Measurements from ENCODE around the gene PIK3IP1.

The PIK3IP1 gene

DNA sequence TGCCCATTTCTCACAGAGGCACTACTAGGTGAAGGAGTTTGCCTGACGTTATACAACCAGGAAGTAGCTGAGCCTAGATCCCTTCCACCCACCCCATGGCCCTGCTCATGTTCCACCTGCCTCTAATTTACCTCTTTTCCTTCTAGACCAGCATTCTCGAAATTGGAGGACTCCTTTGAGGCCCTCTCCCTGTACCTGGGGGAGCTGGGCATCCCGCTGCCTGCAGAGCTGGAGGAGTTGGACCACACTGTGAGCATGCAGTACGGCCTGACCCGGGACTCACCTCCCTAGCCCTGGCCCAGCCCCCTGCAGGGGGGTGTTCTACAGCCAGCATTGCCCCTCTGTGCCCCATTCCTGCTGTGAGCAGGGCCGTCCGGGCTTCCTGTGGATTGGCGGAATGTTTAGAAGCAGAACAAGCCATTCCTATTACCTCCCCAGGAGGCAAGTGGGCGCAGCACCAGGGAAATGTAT is 14.1 kb downstream of the PIK3IP1 start:
- Histone ChIP-seq H3K9me3 (ENCODE audit: insufficient read depth, low read length) (no peaks in the 10 kb centered on the region), H3F3A (ENCODE audit: insufficient read depth) (no peaks in the 10 kb centered on the region)

GRCh38 chr22:31277741-31278140 is 14.5 kb downstream of the PIK3IP1 start:
- Histone ChIP-seq H3K36me3 (ENCODE audit: low read length) (no peaks in the 10 kb centered on the region), H3K9me3 (ENCODE audit: insufficient read depth, low read length) (no peaks in the 10 kb centered on the region), H3F3A (ENCODE audit: insufficient read depth) (no peaks in the 10 kb centered on the region), H4K20me1 (ENCODE audit: low read depth, low read length) (no peaks in the 10 kb centered on the region), H3K4me2 (ENCODE audit: low read depth, low read length, poor library complexity, severe bottlenecking) (no peak overlapping the region), H3K9ac (ENCODE audit: low read length) (no peak overlapping the region), H3K79me2 (ENCODE audit: insufficient read depth, low read length) (no peaks in the 10 kb centered on the region), H2AFZ (ENCODE audit: low read depth, low read length, severe bottlenecking) (no peak overlapping the region), H3K27ac (ENCODE audit: low read depth, low read length) (no peak overlapping the region), H3K27me3 (ENCODE audit: low read length) (no peaks in the 10 kb centered on the region), H3K4me3 (ENCODE audit: insufficient read depth, low read length, poor library complexity, severe bottlenecking) (no peak overlapping the region), H3K9me2 (replicated peaks; ENCODE audit: insufficient read depth, low read length) (no peaks in the 10 kb centered on the region)
- no peak for TF ChIP-seq CTCF (IDR thresholded peaks at IDR 0.05; ENCODE audit: insufficient read depth, low read length, poor library complexity, severe bottlenecking)
- no peak for TF ChIP-seq EZH2phosphoT487 (conservative IDR thresholded peaks at IDR 0.05; ENCODE audit: low read length)

More for the DNA sequence above, 14.1 kb downstream of the PIK3IP1 start:
- Histone ChIP-seq H3K36me3 (ENCODE audit: low read length) (no peaks in the 10 kb centered on the region), H3K27me3 (ENCODE audit: low read length) (no peaks in the 10 kb centered on the region), H2AFZ (ENCODE audit: low read depth, low read length, severe bottlenecking) (no peak overlapping the region), H4K20me1 (ENCODE audit: low read depth, low read length) (no peaks in the 10 kb centered on the region), H3K79me2 (ENCODE audit: insufficient read depth, low read length) (no peaks in the 10 kb centered on the region), H3K9me2 (replicated peaks; ENCODE audit: insufficient read depth, low read length) (no peaks in the 10 kb centered on the region), H3K4me3 (ENCODE audit: insufficient read depth, low read length, poor library complexity, severe bottlenecking) (no peak overlapping the region), H3K9ac (ENCODE audit: low read length) (no peak overlapping the region), H3K27ac (ENCODE audit: low read depth, low read length) (no peak overlapping the region), H3K4me2 (ENCODE audit: low read depth, low read length, poor library complexity, severe bottlenecking) (no peak overlapping the region)
- TF ChIP-seq EZH2phosphoT487 (conservative IDR thresholded peaks at IDR 0.05; ENCODE audit: low read length) (no peak), CTCF (IDR thresholded peaks at IDR 0.05; ENCODE audit: insufficient read depth, low read length, poor library complexity, severe bottlenecking) (no peak)

DNA sequence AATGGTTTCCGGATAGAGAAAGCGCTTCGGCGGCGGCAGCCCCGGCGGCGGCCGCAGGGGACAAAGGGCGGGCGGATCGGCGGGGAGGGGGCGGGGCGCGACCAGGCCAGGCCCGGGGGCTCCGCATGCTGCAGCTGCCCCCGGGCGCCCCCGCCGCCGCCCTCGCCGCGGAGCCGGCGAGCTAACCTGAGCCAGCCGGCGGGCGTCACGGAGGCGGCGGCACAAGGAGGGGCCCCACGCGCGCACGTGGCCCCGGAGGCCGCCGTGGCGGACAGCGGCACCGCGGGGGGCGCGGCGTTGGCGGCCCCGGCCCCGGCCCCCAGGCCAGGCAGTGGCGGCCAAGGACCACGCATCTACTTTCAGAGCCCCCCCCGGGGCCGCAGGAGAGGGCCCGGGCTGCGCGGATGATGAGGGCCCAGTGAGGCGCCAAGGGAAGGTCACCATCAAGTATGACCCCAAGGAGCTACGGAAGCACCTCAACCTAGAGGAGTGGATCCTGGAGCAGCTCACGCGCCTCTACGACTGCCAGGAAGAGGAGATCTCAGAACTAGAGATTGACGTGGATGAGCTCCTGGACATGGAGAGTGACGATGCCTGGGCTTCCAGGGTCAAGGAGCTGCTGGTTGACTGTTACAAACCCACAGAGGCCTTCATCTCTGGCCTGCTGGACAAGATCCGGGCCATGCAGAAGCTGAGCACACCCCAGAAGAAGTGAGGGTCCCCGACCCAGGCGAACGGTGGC is 15.7 kb downstream of the PIK3IP1 start:
- TF ChIP-seq CTCF (IDR thresholded peaks at IDR 0.05; ENCODE audit: insufficient read depth, low read length, poor library complexity, severe bottlenecking) (no peak), EZH2phosphoT487 (conservative IDR thresholded peaks at IDR 0.05; ENCODE audit: low read length) (no peak)
- H3K36me3 ChIP-seq (ENCODE audit: low read length), result no peaks in the 10 kb centered on the region

More for the DNA sequence above, 15.7 kb downstream of the PIK3IP1 start:
- H3K9me2 ChIP-seq (replicated peaks; ENCODE audit: insufficient read depth, low read length), result no peaks in the 10 kb centered on the region
- no peaks in the 10 kb centered on the region for H4K20me1 ChIP-seq (ENCODE audit: low read depth, low read length)
- H2AFZ ChIP-seq (ENCODE audit: low read depth, low read length, severe bottlenecking), result no peak overlapping the region
- H3F3A ChIP-seq (ENCODE audit: insufficient read depth), result no peaks in the 10 kb centered on the region
- H3K79me2 ChIP-seq (ENCODE audit: insufficient read depth, low read length), result no peaks in the 10 kb centered on the region
- H3K9ac ChIP-seq (ENCODE audit: low read length), result no peak overlapping the region
- no peak overlapping the region for H3K4me3 ChIP-seq (ENCODE audit: insufficient read depth, low read length, poor library complexity, severe bottlenecking)
- H3K27me3 ChIP-seq (ENCODE audit: low read length), result no peaks in the 10 kb centered on the region
- no peaks in the 10 kb centered on the region for H3K9me3 ChIP-seq (ENCODE audit: insufficient read depth, low read length)
- H3K4me2 ChIP-seq (ENCODE audit: low read depth, low read length, poor library complexity, severe bottlenecking), result no peak overlapping the region
- H3K27ac ChIP-seq (ENCODE audit: low read depth, low read length), result no peak overlapping the region

Data from SU-DHL-6 (cell line).